Measurements from ENCODE around the gene RTP3. TPM values are rescaled to one million over a fixed set of nuclear protein-coding genes. Genes with fewer than 3 reads are reported as not detected.

RTP3 gene
- total RNA-seq, 1 donor from 2014 or later, result not detected

Other genes starting within 250 kb of the RTP3 start
- 1.1 TPM in 2 replicates for gene CCR2, start 143.9 kb upstream of the RTP3 start, total RNA-seq
- gene CCR5, start 127.0 kb upstream of the RTP3 start, total RNA-seq, result 0.30 and 0.46 TPM in 2 replicates
- gene CCRL2, start 90.7 kb upstream of the RTP3 start, total RNA-seq, result 1.2 and 1.6 TPM in 2 replicates
- not detected in 2 replicates for gene LTF, start 33.1 kb upstream of the RTP3 start, total RNA-seq
- gene LRRC2, start 68.3 kb downstream of the RTP3 start, total RNA-seq, result 0.09 TPM in 1 of 2 replicates, not detected in the other
- gene FAM240A, start 114.5 kb downstream of the RTP3 start, total RNA-seq, result not detected in 2 replicates
- 0.44 and 0.71 TPM in 2 replicates for gene ALS2CL, start 195.7 kb downstream of the RTP3 start, total RNA-seq
- gene TMIE, start 203.4 kb downstream of the RTP3 start, total RNA-seq, result not detected in 2 replicates
- gene PRSS50, start 219.9 kb downstream of the RTP3 start, total RNA-seq, result not detected in 2 replicates